IPS-20b (cell line): Measurements from ENCODE around the gene RASGEF1C.
A peak's percentile ranks its signal among the peaks of the same experiment; 100 is the strongest.
"Not testable (repeated sequence)": the region's sequence is repeated elsewhere in the genome, so short reads cannot be mapped to it uniquely, and the experiment has no call there.

Source experiments
- H3K27ac ChIP-seq: one replicate; pipeline ENCODE4 v1.5.1; 2013; ENCODE audit warnings: low read length
- H3K27me3 ChIP-seq: 2 replicates; pipeline ENCODE4 v1.6.1; 2013; ENCODE audit warnings: mild to moderate bottlenecking, low read length, inconsistent platforms; ENCODE audit not compliant: insufficient read depth
- H3K36me3 ChIP-seq: 2 replicates; pipeline ENCODE4 v1.6.1; 2013; ENCODE audit warnings: low read depth, mild to moderate bottlenecking, inconsistent platforms, low read length, moderate library complexity; ENCODE audit not compliant: insufficient read depth
- H3K4me1 ChIP-seq: 2 replicates; pipeline ENCODE4 v1.6.1; 2013; ENCODE audit warnings: mild to moderate bottlenecking, control low read depth, inconsistent platforms, low read length, moderate library complexity; ENCODE audit not compliant: insufficient read depth
- H3K4me3 ChIP-seq: 2 replicates; pipeline ENCODE4 v1.5.1; 2013; ENCODE audit warnings: mild to moderate bottlenecking, low read length, inconsistent platforms
- H3K9ac ChIP-seq: 2 replicates; pipeline ENCODE4 v1.6.1; 2013; ENCODE audit warnings: low read depth, mild to moderate bottlenecking, inconsistent platforms, low read length, moderate library complexity
- H3K9me3 ChIP-seq: 2 replicates; pipeline ENCODE4 v1.6.1; 2013; ENCODE audit warnings: mild to moderate bottlenecking, low read depth, low read length, inconsistent platforms; ENCODE audit not compliant: insufficient read depth

Gene RASGEF1C

DNA sequence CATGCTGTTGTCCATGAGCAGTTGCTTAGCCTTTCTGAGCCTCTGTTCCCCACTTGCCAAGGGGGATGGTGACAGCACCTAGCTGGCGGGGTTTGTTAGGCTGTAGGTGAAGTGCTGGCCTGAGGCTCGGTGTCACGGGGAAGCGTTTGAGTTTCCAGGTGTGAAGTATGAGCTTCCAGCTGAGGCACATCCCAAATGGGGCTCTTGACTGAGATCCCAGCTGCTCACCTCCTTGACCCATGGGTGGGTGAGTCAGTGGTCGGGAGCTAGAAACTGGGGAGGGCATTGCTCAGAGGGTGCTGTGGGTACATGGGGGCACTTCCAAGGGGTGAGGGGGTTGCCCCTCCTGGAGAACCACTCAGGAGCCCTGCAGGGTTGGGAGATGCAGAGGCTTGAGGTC is 111.1 kb downstream of the RASGEF1C start:
- Histone ChIP-seq H3K27ac (no peak overlapping the region), H3K4me3 (no peak overlapping the region), H3K4me1 (no peaks in the 10 kb centered on the region)

GRCh38 chr5:180097163-180097894 is 111.7 kb downstream of the RASGEF1C start:
- no peaks in the 10 kb centered on the region for H3K36me3 ChIP-seq
- H3K27me3 ChIP-seq, result no peaks in the 10 kb centered on the region
- H3K4me3 ChIP-seq, result no peak overlapping the region
- no peak overlapping the region for H3K9ac ChIP-seq
- no peak overlapping the region for H3K27ac ChIP-seq
- no peaks in the 10 kb centered on the region for H3K9me3 ChIP-seq
- H3K4me1 ChIP-seq, result no peaks in the 10 kb centered on the region

More for the DNA sequence above, 111.1 kb downstream of the RASGEF1C start:
- no peaks in the 10 kb centered on the region for H3K9me3 ChIP-seq
- H3K9ac ChIP-seq, result no peak overlapping the region
- no peaks in the 10 kb centered on the region for H3K36me3 ChIP-seq
- no peaks in the 10 kb centered on the region for H3K27me3 ChIP-seq

GRCh38 chr5:180096616-180097015 is 112.4 kb downstream of the RASGEF1C start:
- Histone ChIP-seq H3K36me3 (no peaks in the 10 kb centered on the region), H3K9me3 (no peaks in the 10 kb centered on the region), H3K4me3 (no peak overlapping the region), H3K4me1 (no peaks in the 10 kb centered on the region), H3K9ac (no peak overlapping the region), H3K27ac (no peak overlapping the region), H3K27me3 (no peaks in the 10 kb centered on the region)

GRCh38 chr5:180095545-180095944 is 113.5 kb downstream of the RASGEF1C start:
- Histone ChIP-seq H3K9me3 (no peaks in the 10 kb centered on the region), H3K27ac (no peak overlapping the region), H3K36me3 (no peaks in the 10 kb centered on the region), H3K4me1 (no peaks in the 10 kb centered on the region), H3K27me3 (no peaks in the 10 kb centered on the region), H3K4me3 (no peak overlapping the region), H3K9ac (no peak overlapping the region)

- Histone ChIP-seq H3K9ac (no peak overlapping the region), H3K4me3 (no peak overlapping the region), H3K36me3 (no peaks in the 10 kb centered on the region), H3K4me1 (no peaks in the 10 kb centered on the region; the same call in 1 of the 2 replicates), H3K9me3 (no peaks in the 10 kb centered on the region), H3K27ac (no peak overlapping the region), H3K27me3 (no peaks in the 10 kb centered on the region)
Measured at GRCh38 chr5:180093651-180094382, 115.2 kb downstream of the RASGEF1C start.

DNA sequence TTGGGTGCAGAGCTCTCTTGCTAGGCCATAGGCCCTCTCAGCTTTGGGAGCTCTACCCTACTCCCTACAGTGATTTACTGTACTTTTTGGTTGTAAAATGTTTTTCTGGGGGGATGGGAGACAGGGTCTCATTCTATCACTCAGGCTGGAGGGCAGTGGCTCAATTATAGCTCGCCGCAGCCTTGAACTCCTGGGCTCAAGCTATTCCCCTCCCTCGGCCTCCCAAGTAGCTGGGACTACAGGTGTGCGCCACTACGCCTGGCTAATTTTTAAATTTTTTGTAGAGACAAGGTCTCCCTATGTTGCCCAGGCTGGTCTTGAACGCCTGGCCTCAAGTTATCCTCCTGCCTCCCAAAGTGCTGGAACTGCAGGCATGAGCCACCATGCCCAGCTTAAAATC is 115.8 kb downstream of the RASGEF1C start:
- no peaks in the 10 kb centered on the region for H3K9me3 ChIP-seq
- no peaks in the 10 kb centered on the region for H3K27me3 ChIP-seq
- H3K9ac ChIP-seq, result no peak overlapping the region
- no peak overlapping the region for H3K4me3 ChIP-seq
- peaks cover 3% of the 10 kb centered on the region; the same call in 1 of the 2 replicates for H3K4me1 ChIP-seq
- H3K27ac ChIP-seq, result no peak overlapping the region
- H3K36me3 ChIP-seq, result no peaks in the 10 kb centered on the region

- H3K9me3 ChIP-seq, result no peaks in the 10 kb centered on the region
Measured at GRCh38 chr5:180090769-180091546, 118.1 kb downstream of the RASGEF1C start.

GRCh38 chr5:180090098-180090768 is 118.8 kb downstream of the RASGEF1C start:
- Histone ChIP-seq H3K4me1 (peaks cover 10% of the 10 kb centered on the region; the same call in 1 of the 2 replicates), H3K9ac (peak overlapping the region; percentile 91), H3K9me3 (no peaks in the 10 kb centered on the region), H3K27ac (peak overlapping the region; percentile 98), H3K36me3 (no peaks in the 10 kb centered on the region), H3K4me3 (peak overlapping the region; percentile 77; the same call in 1 of the 2 replicates), H3K27me3 (no peaks in the 10 kb centered on the region)

More at GRCh38 chr5:180090769-180091546, 118.1 kb downstream of the RASGEF1C start:
- Histone ChIP-seq H3K27ac (no peak overlapping the region), H3K27me3 (no peaks in the 10 kb centered on the region), H3K4me1 (peaks cover 5% of the 10 kb centered on the region; the same call in 1 of the 2 replicates), H3K9ac (no peak overlapping the region; the same call in 1 of the 2 replicates), H3K4me3 (no peak overlapping the region; the same call in 1 of the 2 replicates), H3K36me3 (no peaks in the 10 kb centered on the region)

DNA sequence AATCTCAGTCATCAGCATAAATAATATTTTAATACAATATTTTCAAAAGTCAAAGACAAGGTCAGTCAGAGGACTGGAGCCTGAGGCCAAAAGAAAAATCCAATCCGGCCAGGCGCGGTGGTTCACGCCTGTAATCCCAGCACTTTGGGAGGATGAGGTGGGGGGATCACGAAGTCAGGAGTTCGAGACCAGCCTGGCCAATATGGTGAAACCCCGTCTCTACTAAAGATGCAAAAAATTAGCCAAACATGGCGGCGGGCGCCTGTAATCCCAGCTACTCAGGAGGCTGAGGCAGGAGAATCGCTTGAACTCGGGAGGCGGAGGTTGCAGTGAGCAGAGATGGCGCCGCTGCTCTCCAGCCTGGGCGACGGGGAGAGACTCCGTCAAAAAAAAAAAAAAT is 119.4 kb downstream of the RASGEF1C start:
- H3K9me3 ChIP-seq, H3K27me3 ChIP-seq, H3K27ac ChIP-seq, H3K36me3 ChIP-seq: not testable (repeated sequence)
- Histone ChIP-seq H3K9ac (peak overlapping the region; percentile 91; the same call in 1 of the 2 replicates), H3K4me3 (peak overlapping the region; percentile 77; the same call in 1 of the 2 replicates), H3K4me1 (peaks cover 16% of the 10 kb centered on the region)

GRCh38 chr5:180088561-180088960 is 120.5 kb downstream of the RASGEF1C start:
- H3K9ac ChIP-seq, result no peak overlapping the region
- H3K36me3 ChIP-seq, result no peaks in the 10 kb centered on the region
- H3K27me3 ChIP-seq, result no peaks in the 10 kb centered on the region
- no peak overlapping the region for H3K4me3 ChIP-seq
- no peaks in the 10 kb centered on the region for H3K9me3 ChIP-seq
- H3K27ac ChIP-seq, result no peak overlapping the region
- H3K4me1 ChIP-seq, result peaks cover 26% of the 10 kb centered on the region

- H3K27ac ChIP-seq, result no peak overlapping the region
- no peaks in the 10 kb centered on the region for H3K9me3 ChIP-seq
- peaks cover 40% of the 10 kb centered on the region for H3K4me1 ChIP-seq
- no peaks in the 10 kb centered on the region for H3K36me3 ChIP-seq
- H3K4me3 ChIP-seq, result no peak overlapping the region
- no peaks in the 10 kb centered on the region for H3K27me3 ChIP-seq
- no peak overlapping the region; the same call in 1 of the 2 replicates for H3K9ac ChIP-seq
Measured at GRCh38 chr5:180086816-180087399, 122.1 kb downstream of the RASGEF1C start.
